GM19238 (cell line): Measurements from ENCODE around the gene RSRP1.
"Not testable (repeated sequence)": the region's sequence is repeated elsewhere in the genome, so short reads cannot be mapped to it uniquely, and the experiment has no call there.

Experiments
- DNase-seq: peaks from one replicate; pipeline ENCODE4 v3.0.0; 2011; ENCODE audit warnings: low spot score; ENCODE audit not compliant: insufficient read length

RSRP1 gene

DNA sequence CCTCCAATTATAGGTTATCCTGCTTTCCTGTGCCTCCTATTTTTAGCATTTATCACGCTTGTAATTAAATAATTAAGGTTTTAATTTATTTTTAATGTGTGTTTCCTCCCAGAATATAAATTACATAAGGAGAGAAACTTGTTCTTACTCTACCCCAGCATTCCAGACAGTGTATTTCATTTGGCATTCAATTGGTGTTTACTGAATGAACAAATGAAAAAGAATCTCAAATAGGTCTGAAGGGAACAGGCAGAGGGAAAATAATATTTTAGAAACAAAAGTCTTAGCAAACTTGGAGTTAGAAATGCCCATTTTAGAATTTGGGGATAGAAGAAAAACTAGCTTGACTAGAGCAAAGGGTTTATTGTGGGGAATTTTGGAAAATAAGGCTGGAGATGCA is 9.9 kb upstream of the RSRP1 start:
- no peak for DNase-seq

DNA sequence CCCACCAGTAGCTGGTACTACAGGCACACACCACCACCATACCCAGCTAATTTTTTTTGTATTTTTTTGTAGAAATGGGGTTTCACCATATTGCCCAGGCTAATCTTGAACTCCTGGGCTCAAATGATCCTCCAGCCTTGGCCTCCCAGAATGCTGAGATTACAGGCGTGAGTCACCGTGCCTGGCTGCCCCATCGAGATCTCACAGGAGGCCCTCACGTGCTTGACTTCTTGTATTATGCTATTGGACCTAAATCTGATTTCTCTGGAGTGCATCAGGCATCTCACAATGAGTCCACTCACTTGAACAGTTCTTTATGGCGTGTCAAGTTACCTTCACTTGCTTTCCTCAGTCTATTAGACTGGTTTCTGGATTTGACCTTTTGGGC is 9.3 kb upstream of the RSRP1 start:
- DNase-seq = no peak

DNA sequence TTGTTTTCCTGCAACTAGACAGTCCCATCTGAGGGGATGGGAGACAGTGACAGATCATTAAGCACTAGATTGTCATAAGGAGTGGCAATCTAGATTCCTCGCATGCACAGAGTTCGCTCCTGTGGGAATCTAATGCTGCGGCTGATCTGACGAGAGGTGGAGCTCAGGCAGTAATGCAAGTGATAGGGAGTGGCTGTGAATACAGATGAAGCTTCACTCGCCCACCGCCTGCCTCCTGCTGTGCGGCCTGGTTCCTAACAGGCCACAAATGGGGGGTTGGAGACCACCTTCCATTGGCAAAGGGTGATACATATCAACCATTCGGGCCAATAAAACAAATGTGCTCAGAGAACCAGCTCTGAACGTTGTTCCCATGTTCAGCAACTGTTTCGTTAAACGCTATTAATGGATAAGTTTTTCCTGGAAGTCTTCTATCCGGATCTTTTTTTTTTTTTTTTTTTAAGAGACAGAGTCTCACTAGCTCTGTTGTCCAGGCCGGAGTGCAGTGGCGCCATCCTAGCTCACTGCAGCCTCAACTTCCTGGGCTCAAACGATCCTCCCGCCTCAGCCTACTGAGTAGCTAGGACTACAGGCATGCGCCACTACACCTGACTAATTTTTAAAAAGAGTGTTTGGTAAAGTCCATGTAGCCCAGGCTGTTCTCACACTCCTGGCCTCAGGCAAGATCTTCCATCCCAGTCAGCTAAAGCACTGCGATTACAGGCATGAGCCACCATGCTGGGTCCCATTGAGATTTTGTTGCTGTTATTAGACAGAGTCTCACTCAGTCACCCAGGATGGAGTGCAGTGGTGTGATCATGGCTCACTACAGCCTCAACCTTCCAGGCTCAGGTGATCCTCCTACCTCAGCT is 8.7 kb upstream of the RSRP1 start:
- DNase-seq = no peak

DNA sequence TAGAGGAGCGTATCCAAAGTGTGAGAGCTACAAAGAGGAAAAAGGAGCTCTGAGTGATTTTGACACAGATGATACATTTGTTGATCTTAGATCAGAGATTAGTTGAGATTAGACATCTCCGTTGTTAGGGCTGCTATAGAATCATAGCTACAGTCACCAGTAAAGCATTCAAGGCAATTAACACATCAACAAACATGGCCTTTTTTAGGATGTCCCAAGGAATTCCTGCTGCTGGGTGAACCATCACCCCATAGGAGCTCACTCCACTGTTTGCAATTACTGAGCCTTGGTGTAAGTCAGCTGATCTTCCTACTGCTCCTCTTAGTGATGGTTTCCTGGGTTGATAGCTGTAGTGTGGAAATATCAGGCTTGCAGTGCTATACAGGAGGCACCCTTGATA is 6.7 kb upstream of the RSRP1 start:
- DNase-seq = no peak

DNA sequence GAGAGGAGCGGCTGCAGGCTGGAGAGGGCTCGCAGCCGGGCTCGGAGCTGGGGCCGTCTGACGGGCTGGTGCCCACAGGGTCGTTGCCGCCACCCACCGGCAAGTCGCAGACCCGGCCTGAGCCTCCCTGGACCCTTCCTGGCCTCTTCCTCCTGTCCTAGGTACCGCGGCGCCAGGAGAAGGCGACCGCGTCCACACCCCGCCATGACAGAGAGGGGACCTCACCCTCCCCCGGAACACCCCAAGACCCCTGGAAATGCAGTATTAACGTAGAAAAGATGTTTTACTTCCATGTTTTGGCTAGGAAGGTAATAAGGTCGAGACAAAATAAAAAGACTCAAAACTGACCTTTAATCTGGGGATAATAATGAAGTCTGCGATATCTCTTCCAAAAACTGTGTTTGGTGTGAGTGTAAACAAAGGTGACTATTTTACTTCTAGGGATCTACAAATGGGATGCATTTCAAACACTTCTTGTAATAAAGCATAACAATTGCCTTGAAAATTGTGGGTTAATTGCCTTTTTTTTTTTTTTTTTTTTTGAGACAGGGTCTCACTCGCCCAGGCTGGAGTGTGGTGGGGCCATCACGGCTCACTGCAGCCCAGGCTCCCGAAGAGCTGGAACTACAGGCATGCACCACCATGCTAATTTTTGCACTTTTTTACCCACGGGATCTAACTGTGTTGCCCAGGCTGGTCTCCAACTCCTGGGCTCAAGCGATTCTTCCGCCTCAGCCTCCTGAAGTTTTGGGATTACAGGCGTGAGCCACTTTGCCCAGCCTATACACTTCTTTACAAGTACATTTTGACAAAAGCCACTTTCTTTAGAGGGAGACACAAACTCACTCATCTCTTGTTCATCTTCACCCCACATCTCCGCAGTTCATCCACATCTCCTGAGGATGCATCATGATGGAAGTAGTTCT is 838 bp upstream of the RSRP1 start:
- no peak for DNase-seq

DNA sequence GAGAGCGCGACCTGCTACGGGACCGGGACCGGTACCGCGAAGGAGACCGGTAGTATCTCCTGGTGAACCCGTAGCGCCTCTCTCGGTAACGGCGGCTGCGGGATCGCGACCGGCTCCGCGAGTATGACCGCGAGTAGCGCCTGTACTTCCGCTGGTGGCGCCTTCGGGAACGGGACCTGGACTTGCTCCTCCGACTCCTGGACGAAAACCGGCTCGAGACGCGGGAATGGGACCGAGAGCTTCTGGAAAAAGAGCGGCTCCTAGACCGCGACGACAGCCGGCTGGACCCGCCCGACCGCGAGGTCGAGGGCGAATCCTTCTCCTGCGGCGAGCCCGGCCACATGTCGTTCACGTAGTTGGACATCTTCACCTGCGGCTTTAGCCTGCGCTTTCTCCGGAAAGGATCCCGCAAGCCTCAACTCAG is 642 bp downstream of the RSRP1 start:
- no peak for DNase-seq

DNA sequence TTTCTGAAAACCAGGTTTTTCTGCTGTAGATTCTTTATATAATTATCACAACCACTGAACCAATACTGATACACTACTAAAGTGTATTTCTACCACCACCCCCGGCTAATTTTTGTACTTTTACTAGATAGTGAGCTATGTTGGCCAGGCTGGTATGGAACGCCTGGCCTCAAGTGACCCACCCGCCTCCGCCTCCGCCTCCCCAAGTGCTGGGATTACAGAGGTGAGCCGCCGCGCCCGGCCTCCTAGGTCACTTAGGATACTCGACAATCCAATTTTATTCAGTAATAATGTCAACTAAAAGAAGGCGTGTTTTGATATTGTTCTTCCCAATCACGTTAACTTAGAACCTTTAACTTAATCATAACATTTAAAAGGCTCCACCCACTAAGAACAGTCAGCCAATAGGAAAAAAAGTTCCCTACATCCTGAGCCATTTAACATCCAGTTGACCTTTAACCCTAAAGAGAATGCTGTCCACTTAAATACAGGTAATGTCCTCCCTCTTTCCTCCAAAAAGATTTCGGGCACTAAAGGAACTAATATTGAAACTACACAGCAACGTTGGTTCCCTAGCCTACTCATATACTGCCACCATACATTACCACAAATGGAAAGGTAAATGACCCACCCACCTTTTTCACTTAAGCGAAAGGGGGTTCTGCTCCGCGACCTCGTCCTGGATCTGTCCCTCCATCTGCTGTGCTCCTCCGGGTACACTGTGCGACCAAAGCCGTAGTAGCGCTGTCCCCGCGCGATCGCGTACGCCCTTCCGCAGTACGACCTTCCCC is 1.2 kb downstream of the RSRP1 start:
- DNase-seq = no peak

DNA sequence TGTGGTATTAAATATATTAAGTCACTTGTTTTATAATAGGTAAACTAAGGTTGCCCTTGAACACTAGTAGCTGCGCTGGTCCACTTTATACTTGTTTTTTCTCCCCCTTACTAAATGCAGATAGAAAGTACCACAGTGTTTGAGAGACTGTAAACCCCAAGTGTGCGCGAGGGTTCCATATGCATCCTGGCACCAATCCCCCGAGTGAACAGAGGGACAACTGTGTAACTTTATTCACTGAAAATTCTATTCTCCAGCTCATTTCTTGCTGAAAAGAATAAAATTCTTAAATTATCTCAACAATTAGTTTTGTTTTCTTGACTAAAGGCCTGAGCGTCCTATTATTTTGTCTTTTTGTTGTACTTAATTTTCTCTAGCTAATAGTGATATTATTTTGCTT is 1.9 kb downstream of the RSRP1 start:
- DNase-seq = no peak

DNA sequence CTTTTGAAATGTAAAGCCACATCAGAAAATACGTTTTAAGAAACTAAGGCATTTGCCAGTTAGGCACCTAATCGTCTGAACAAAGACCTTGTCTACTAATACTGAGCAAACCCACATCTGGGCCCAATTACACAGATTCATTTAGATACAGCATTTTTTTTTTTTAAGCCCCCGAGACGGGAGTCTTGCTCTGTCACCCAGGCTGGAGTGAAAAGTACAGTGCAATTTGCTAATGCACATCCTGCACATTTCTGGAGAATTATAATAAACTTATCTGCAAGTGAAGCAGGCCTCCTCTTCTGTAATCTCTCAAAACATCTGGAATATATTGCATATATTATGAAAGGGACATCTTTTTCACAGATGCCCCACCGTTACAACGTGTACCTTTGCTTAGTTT is 3.3 kb downstream of the RSRP1 start:
- DNase-seq = no peak

DNA sequence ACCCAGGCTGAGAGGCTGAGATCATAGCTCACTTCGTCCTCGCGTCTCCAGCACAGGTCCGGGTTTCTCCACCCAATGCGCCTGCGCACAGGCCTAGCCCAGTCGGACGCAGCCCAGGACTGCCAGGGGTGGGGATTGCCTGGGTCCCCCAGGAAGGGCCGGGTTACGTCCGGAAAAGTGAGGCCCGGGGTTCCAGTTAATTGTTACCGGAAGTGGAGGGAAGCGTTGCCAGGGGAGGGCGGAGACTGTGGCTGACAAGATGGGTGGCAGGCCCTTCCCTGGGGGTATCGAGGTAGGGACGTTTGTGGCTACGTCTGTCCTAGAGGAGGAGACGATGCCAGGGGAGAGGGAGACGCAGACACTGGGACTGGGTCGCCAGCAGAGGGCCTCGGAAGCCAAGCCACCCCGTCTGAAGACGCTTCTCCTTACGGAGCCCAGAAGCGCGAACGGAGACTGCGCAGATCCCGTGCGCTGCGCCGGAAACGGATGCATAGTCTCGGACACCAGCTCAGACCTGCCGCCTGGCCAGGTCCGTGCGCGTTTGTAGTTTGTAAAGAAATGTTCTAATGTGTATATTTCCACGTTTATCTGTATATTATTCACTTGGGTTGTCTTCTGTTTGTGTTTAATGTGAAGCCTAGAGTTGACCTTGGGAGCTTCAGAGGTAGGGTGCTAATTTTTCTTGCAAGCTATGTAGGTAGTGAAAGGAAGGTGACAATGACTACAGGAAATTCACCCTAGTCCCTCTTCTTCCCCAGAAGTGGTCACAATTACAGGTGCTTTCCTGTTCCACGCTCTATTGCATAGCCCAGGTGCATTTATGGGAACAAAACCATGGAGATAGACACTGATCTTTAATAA is 7.3 kb downstream of the RSRP1 start:
- peak; percentile 71 for DNase-seq

DNA sequence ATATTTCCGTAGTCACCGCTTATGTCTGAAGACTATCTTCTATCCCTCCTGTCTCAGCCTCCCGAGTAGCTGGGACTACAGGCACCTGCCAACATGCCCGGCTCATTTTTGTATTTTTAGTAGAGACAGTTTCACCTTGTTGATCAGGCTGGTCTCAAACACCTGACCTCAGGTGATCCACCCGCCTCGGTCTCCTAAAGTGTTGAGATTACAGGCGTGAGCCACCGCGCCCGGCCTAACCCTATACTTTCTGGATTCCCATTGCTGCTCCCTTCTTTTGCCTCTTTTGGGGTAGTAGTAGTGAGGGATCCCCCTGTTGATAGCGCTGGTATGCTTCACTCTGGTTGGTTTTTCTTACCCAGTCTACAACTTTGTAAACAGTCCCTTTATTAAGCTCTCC is 9.2 kb downstream of the RSRP1 start:
- no peak for DNase-seq

DNA sequence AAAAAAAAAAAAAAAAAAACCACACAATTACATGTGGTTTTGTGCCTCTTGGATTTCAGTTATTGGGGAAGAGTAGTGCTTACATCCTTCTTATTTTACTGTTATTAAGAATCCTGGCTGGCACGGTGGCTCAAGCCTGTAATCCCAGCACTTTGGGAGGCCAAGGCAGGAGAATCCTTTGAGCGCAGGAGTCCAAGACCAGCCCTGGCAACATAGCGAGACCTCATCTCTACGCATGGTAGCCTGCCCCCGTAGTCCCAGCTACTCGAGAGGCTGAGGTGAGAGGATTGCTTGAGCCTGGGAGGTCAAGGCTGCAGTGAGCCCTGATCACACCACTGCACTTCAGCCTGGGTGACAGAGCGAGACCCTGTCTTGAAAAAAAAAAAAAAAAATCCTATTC is 11.0 kb downstream of the RSRP1 start:
- not testable (repeated sequence) for DNase-seq

DNA sequence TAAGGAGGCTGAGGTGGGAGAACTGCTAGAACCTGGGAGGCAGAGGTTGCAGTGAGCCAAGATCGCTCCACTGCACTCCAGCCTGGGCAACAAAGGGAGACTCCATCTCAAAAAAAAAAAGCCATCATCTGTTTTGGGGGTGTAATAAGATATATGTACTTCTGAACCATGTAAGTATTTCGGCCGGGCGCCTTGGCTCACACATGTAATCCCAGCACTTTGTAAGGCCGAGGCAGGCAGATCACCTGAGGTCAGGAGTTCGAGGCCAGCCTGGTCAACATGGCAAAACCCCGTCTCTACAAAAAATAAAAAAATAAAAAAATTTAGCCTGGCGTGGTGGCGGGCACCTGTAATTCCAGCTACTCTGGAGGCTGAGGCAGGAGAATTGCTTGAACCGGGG is 11.8 kb downstream of the RSRP1 start:
- DNase-seq = not testable (repeated sequence)

DNA sequence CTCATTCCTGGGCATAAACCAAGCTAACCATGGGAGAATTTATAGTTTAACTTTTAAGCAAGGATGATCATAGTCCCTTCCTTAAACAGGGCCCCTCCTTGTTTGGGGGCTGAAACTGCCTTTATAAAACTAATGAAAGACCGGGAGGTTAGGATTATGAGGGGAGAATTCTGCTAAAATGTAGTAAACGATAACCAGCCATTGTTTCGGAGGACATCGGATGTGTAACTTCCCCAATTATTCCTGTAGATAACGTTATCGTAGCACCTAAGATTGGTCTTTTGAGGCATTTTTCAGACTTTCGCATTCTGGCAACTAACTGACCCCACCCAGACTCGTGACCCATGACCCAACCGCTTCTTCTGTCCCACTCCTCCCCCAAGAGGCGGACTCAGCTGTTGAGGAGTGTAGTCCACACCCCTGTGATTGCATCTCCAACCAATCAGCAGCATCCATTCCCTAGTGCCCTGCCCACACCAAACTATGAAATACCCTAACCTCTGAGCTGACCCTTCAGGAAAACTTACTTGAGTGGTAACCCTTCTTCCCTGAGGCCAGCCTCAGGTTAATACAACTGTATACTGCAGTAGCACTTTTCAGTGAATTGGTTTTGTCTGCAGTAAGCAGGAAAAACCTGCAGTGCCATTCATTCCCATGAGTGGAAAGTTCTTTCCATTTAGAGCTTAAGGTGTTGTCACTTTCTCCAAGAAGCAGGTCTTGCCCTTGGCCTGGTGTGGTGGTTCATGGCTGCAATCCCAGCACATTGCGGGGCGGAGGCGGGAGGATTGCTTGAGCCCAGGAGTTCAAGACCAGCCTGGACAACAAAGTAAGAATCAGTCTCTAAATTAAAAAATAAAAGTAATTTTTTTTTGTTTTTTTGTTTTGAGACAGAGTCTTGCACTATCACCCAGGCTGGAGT is 14.1 kb downstream of the RSRP1 start:
- DNase-seq = peak; percentile 42

DNA sequence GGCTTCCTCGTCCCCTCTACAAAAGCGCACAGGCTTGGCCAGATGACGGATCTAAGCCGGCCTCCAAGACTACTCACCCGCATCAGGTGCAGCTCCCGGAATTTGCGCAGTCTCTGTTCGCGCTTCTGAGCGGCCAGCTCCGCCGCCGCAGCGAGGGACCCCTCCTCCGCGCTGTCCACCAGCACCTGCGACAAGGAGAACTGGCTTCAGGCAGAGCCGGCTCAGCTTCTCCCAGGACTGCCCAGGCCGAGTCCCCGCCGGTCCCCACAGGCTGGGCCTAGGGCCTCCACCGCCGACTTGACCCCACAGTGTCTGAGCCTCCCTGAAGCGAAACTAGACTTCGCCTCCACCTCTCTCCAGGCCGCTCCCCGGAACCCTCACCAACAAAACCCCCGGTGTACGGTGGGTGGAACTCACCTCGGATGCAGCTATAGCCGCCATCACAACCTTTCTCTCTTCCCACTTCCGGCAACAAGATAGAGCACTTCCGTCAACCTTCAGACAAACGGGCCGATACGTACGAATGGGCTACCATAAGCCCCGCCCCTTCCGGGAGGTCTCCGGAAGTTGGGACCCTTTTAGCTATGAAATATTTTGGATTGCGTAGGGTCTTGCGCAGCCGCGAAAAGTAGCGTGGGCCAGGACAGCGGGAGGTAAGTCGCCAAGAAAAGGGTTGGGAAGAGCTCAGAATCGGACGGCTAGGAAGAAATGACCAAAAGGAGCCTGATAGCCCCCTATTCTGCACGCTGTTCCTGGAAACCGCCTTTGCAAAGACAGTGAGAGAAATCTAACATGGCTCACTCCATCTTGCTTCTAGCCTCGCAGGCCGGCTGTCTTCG is 15.0 kb downstream of the RSRP1 start, which contains the start of gene SYF2:
TSS of gene SYF2 (minus strand) at position 476 of the 839 bp plus-strand sequence. CDS start at position 441, 35 bp downstream.
- peak; percentile 90 for DNase-seq

DNA sequence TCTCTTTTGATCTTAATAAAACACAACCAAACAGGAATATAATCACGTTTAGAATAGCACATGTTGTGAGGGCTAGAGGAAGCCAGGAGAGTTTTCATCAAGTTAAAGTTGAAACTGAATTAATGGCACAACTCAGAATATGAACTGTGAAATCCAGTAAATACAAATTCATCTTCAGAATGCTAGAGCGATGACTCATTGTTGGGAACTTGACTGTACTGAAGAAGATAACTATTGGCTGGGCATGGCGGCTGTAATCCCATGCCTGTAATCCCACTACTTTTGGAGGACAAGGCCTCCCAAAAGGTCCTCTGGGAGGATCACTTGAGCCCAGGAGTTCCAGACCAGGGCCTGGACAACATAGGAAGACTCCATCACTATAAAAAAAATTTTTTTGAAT is 23.8 kb downstream of the RSRP1 start:
- DNase-seq = no peak

DNA sequence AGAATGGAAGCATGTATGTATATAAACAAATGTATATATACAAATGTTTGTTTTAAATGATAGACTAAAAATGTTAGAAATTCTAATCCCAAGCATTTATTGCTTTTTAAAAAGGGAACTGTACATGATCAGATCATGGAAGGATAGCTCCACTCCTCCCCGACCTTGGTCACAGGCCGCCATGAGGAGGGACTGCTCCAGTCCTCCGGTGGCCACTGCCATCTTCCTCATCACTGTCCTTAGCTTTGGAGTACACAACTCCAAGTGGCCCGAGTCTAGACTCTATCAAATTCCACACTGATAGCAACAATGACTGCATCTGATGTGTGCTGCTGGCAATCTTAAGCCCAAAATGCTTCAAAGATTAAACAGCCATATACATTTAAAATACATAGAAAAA is 24.6 kb downstream of the RSRP1 start:
- no peak for DNase-seq

DNA sequence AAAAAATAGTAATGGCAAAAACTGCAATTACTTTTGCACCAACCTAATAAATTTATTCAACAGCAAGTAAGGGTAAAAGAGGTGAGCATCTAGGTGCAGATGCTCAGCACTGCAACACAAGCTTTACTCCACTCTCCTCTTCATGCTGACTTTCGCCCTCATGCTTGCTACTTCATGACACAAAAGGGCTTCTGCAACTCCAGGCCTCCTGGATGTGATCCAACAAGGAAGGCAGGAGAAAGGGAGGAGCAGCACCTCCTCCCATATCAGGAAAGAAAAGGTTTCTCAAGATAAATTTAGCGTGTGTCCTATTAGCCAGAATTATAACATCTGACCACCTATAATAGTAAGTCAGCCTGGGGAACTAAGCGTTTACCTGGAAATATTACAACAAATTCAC is 26.6 kb downstream of the RSRP1 start:
- DNase-seq = no peak
